Forelimb muscle (tissue), 1 donor: ENCODE measurements around the gene LONRF2. TPM values are rescaled to one million over a fixed set of nuclear protein-coding genes. Genes with fewer than 3 reads are reported as not detected.
"Not testable (repeated sequence)": the region's sequence is repeated elsewhere in the genome, so short reads cannot be mapped to it uniquely, and the experiment has no call there.

Experiments
- DNase-seq: peaks from one replicate; pipeline ENCODE4 v3.0.0-alpha.2; 2013; ENCODE audit warnings: low read depth
- polyA plus RNA-seq: library from polyadenylated mRNA; unstranded; fragments of 120-200 nt; gene quantifications from one replicate; pipeline ENCODE4 v1.2.1, GENCODE V29; 2013; ENCODE audit not compliant: insufficient read length

The LONRF2 gene
- polyA plus RNA-seq, 1 donor = 1.5 TPM

GRCh38 chr2:100254646-100255210 is 67.6 kb downstream of the LONRF2 start:
- DNase-seq = no peak

- DNase-seq = no peak
Measured at GRCh38 chr2:100253786-100254185, 68.5 kb downstream of the LONRF2 start.

GRCh38 chr2:100252811-100253698 is 69.2 kb downstream of the LONRF2 start:
- no peak for DNase-seq

GRCh38 chr2:100250645-100251044 is 71.7 kb downstream of the LONRF2 start:
- no peak for DNase-seq

- no peak for DNase-seq
Measured at GRCh38 chr2:100248971-100249370, 73.3 kb downstream of the LONRF2 start.

- DNase-seq = not testable (repeated sequence)
Measured at GRCh38 chr2:100248556-100248955, 73.7 kb downstream of the LONRF2 start.

- DNase-seq = no peak
Measured at GRCh38 chr2:100248044-100248330, 74.3 kb downstream of the LONRF2 start.

GRCh38 chr2:100247256-100248043 is 74.9 kb downstream of the LONRF2 start:
- no peak for DNase-seq

GRCh38 chr2:100246163-100247145 is 75.8 kb downstream of the LONRF2 start:
- DNase-seq = no peak

- no peak for DNase-seq
Measured at GRCh38 chr2:100245681-100246080, 76.6 kb downstream of the LONRF2 start.

GRCh38 chr2:100244881-100245605 is 77.3 kb downstream of the LONRF2 start:
- no peak for DNase-seq

GRCh38 chr2:100243631-100244030 is 78.7 kb downstream of the LONRF2 start:
- DNase-seq = no peak

GRCh38 chr2:100242891-100243619 is 79.2 kb downstream of the LONRF2 start:
- no peak for DNase-seq

- no peak for DNase-seq
Measured at GRCh38 chr2:100242476-100242875, 79.8 kb downstream of the LONRF2 start.

- no peak for DNase-seq
Measured at GRCh38 chr2:100241236-100241635, 81.1 kb downstream of the LONRF2 start.

GRCh38 chr2:100240386-100240785 is 81.9 kb downstream of the LONRF2 start:
- no peak for DNase-seq

GRCh38 chr2:100239486-100240210 is 82.7 kb downstream of the LONRF2 start:
- no peak for DNase-seq

- DNase-seq = no peak
Measured at GRCh38 chr2:100238471-100238870, 83.8 kb downstream of the LONRF2 start.

- no peak for DNase-seq
Measured at GRCh38 chr2:100237770-100238169, 84.5 kb downstream of the LONRF2 start.
